ENCODE data around the gene CASP9. TPM values are rescaled to one million over a fixed set of nuclear protein-coding genes. Genes with fewer than 3 reads are reported as not detected.

CASP9 gene
- total RNA-seq, 2 experiments from 2014 or later, result 6.3 to 6.5 TPM

DNA sequence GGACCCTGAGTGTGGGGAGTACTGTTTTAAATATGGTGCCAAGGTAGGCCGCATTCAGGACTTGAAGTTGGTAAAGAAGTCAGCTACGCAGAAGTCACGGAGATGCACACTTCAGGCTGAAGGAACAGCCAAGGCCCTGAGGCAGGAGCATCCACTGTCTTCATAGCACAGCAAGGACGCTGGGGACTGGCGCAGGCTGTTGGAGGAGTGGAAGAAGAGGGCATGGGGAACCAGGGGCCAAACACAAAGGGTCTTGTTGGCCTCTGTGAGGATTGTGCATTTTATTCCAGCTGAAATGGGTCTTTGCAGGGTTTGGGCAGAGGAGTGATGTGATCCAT is 19.2 kb upstream of the CASP9 start:
- DNase-seq, result no peak
- Mint-ChIP-seq H3K27ac (no peak overlapping the region), H3K9me3 (no peaks in the 10 kb centered on the region), H3K27me3 (ENCODE audit: low read depth) (no peaks in the 10 kb centered on the region), H3K36me3 (ENCODE audit: low read depth) (peaks cover 18% of the 10 kb centered on the region), H3K4me3 (no peak overlapping the region), H3K4me1 (ENCODE audit: low read depth) (no peaks in the 10 kb centered on the region)
- intact Hi-C loops (cut with micrococcal nuclease), result no loop called here
- CTCF ChIA-PET, result no interaction called here

DNA sequence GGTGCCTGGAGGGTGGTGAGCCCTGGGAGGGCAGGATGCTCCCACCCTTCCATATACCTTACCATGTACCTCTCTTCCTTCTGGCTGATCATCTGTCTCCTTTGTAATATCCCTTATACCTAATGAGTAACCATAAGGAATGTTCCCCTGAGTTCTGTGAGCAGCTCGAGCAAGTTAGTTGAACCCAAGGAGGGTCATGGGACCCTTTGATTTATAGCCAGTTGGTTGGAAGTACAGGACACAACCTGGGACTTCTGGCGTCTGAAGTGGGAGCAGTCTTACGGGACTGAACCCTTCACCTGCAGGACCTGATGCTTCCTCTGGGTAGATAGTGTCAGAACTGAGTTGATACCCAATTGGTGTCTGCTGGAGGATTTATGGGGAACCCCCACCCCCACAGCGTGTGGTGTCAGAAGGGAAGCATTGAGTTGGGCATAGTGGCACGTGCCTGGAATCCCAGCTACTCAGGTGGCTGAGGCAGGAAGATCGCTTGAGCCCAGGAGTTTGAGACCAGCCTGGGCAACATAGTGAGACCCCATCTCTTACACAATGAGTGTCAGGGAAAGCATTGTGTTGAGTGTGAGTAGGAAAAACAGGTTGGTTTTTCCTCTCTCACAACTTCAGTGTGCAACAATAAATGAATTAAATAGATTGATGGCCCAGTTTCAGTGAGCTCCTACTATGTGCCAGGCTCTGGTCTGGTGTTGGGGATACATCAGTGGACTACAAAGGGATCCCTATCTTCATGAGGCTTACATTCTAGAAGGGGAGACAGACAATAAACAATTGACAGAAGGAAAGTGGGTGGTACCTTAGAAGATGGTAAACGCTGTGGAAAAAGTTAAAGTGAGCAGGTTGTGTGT is 18.6 kb upstream of the CASP9 start:
- H3K4me3 Mint-ChIP-seq, result no peak overlapping the region
- H3K4me1 Mint-ChIP-seq (ENCODE audit: low read depth), result no peaks in the 10 kb centered on the region
- no peak for DNase-seq
- no peaks in the 10 kb centered on the region for H3K9me3 Mint-ChIP-seq
- H3K36me3 Mint-ChIP-seq (ENCODE audit: low read depth), result peaks cover 18% of the 10 kb centered on the region
- intact Hi-C loops (cut with micrococcal nuclease), result no loop called here
- H3K27ac Mint-ChIP-seq, result no peak overlapping the region
- H3K27me3 Mint-ChIP-seq (ENCODE audit: low read depth), result no peaks in the 10 kb centered on the region
- CTCF ChIA-PET, result no interaction called here

DNA sequence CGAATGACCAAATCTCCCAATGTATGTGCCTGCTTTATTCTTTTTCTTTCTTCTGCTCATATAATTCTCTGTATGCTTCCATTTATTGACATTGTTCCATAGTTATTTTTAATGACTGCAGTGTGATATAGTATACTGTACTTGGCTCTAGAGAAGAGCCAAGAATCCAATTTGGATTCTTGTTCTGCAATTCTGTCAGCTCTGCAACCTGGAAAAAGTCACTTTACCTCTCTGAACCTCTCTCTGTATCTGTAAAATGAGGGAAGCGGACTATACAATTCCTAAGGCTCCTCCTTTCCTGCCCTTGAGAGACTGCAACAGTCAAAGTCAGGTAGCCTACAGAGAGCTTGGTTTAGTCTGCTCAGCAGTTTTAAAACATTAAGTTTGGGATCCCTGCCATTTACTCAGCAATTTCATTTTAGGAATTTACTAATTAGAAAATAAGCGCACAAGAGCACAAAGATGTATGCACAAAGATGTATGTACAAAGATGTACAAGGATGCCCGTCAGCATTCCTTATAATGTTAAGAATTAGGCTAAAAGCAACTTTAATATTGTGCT is 17.3 kb upstream of the CASP9 start:
- intact Hi-C loops (cut with micrococcal nuclease), result no loop called here
- Mint-ChIP-seq H3K9me3 (no peaks in the 10 kb centered on the region), H3K27me3 (ENCODE audit: low read depth) (no peaks in the 10 kb centered on the region), H3K4me3 (no peak overlapping the region), H3K4me1 (ENCODE audit: low read depth) (no peaks in the 10 kb centered on the region), H3K36me3 (ENCODE audit: low read depth) (peaks cover 23% of the 10 kb centered on the region), H3K27ac (no peak overlapping the region)
- CTCF ChIA-PET, result no interaction called here
- DNase-seq, result no peak

DNA sequence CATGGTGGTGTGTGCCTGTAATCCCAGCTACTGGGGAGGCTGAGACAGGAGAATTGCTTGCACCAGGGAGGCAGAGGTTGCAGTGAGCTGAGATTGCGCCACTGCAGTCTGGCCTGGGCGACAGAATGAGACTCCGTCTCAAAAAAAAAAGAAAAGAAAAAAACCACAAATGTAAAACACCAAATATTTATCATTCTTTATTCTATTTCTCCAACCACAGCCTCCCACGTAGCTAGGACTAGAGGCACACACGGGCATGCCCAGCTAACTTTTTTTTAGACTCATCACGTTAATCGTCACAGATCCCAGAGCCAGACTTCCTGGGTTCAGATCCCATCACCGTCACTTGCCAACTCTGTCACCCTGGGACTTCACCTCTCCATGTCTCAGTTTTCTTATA is 16.2 kb upstream of the CASP9 start:
- DNase-seq, result no peak
- Mint-ChIP-seq H3K27ac (no peak overlapping the region), H3K4me3 (no peak overlapping the region), H3K9me3 (no peaks in the 10 kb centered on the region), H3K36me3 (ENCODE audit: low read depth) (peaks cover 20% of the 10 kb centered on the region), H3K27me3 (ENCODE audit: low read depth) (no peaks in the 10 kb centered on the region), H3K4me1 (ENCODE audit: low read depth) (no peaks in the 10 kb centered on the region)
- intact Hi-C loops (cut with micrococcal nuclease), result no loop called here
- CTCF ChIA-PET, result no interaction called here

DNA sequence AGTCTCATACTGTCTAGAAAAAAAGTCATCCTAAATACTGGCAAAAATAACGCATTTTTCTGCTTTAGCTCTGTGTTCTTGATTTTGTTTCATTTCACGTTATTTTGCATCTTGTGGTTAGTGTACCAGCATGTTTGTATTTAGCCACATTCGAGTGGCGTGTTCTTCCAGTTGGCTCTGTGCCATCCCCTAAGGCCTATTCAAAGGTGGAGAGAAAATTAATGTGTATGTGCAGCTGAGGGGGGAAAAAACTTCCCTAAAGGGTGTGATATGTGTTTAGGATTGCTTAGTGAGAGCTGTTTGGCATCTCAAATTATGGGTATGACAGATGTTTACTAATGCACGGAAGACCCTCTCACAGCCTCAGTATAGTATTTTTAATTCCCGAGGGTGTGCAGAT is 14.8 kb upstream of the CASP9 start:
- CTCF ChIA-PET, result interaction anchor here (0.5 kb wide), 1 partner anchor 22 kb away, joined by 4 read pairs; no protein-coding TSS in a partner anchor
- Mint-ChIP-seq H3K4me1 (ENCODE audit: low read depth) (no peaks in the 10 kb centered on the region), H3K36me3 (ENCODE audit: low read depth) (peaks cover 20% of the 10 kb centered on the region), H3K27ac (no peak overlapping the region), H3K9me3 (no peaks in the 10 kb centered on the region), H3K4me3 (no peak overlapping the region), H3K27me3 (ENCODE audit: low read depth) (no peaks in the 10 kb centered on the region)
- DNase-seq, result no peak
- intact Hi-C loops (cut with micrococcal nuclease), result no loop called here

DNA sequence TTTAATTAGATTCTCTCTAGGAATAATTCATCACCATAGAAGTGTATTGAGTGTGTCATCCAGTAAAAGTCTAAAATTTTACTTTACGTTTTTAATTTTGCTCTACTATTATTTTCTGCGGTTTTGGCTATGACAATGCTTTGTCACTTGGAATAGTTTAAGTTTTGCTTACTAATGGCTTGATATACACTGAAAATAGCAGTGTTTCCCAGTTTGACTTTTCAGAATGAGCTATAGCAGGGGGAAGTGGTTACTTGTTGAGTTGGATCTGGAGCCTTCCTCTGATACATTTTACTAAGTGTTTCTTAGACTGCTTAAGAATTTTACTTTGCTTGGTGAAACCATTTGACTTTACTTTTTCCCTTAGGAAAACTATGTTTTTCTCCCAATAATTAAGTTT is 7.7 kb upstream of the CASP9 start:
- intact Hi-C loops (cut with micrococcal nuclease), result loop anchor here (1.0 kb wide), 1 partner anchor 47 kb away; no protein-coding TSS in a partner anchor
- Mint-ChIP-seq H3K4me1 (ENCODE audit: low read depth) (peaks cover 33% of the 10 kb centered on the region), H3K36me3 (ENCODE audit: low read depth) (peaks cover 10% of the 10 kb centered on the region), H3K27me3 (ENCODE audit: low read depth) (no peaks in the 10 kb centered on the region), H3K9me3 (no peaks in the 10 kb centered on the region), H3K4me3 (no peak overlapping the region), H3K27ac (no peak overlapping the region)
- no peak for DNase-seq
- CTCF ChIA-PET, result interaction anchor here (1.2 kb wide), 1 partner anchor 90 kb away, joined by 3 read pairs; no protein-coding TSS in a partner anchor

DNA sequence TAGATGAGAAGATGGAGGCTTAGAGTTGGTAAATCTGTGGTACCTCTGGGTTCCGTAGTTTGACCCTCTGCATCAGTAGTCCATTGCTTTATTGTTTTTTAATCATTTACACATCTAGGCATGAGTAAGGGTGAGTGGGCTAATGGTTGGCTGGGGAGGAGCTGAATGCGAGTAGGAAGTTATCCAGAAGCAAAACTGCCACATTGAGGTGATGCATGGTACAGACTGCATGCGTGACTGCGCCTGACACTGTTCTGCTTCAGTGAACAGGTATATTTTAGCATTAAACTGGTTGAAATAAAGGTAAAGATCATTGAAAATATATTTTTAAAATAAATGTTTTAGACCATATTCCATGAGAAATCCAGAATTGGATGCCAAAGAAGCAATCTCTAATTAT is 7.0 kb upstream of the CASP9 start:
- intact Hi-C loops (cut with micrococcal nuclease), result loop anchor here (1.0 kb wide), 1 partner anchor 47 kb away; no protein-coding TSS in a partner anchor
- no peaks in the 10 kb centered on the region for H3K9me3 Mint-ChIP-seq
- H3K36me3 Mint-ChIP-seq (ENCODE audit: low read depth), result peaks cover 6% of the 10 kb centered on the region
- peak overlapping the region; percentile 50 for H3K27ac Mint-ChIP-seq
- H3K4me3 Mint-ChIP-seq, result no peak overlapping the region
- CTCF ChIA-PET, result interaction anchor here (1.2 kb wide), 1 partner anchor 91 kb away, joined by 3 read pairs; no protein-coding TSS in a partner anchor
- H3K27me3 Mint-ChIP-seq (ENCODE audit: low read depth), result no peaks in the 10 kb centered on the region
- peaks cover 36% of the 10 kb centered on the region for H3K4me1 Mint-ChIP-seq (ENCODE audit: low read depth)
- no peak for DNase-seq

DNA sequence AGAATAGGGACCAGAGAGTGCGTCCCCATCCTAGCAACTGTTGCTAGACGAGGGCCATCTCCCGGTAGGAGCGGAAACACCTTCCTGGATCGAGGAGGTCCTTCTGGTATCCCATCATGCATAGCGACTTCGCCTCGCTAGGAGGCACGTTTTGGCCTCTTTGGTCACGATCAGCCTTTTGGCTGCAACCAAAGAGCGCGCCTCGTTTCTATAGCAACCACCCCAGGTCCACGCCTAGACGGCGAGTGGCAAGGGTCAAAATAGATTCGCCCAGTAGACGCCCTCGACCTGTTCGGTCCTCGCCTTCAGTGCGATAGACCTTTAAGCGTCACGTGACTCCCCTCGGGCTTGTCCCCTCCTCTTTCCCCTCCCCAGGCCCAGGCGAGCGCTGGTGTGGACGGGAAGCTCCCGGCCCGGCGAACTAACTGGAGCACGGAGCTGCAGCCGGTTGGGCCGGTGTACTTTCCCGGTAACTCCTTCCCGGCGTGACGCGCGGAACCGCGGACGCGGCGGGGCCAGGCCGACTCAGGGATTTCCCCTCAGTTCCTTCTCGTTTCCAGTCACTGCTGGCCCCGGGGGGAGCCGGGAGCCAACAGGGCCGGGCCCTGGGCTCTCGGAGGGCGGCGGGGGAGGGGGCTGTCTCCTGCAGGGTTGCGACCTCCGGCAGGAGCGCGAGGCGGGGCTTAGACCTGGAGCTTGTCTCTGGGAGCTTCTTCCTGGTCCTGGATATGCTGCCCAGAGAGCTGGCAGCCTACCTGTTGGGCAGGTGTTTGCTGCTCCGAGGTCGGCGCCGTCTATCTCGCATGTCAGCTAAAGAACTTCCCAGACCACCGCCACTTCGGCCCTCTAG is 2.7 kb upstream of the CASP9 start, which contains the start of gene DNAJC16:
Gene DNAJC16 (plus strand): TSS at position 359 of the 850 bp plus-strand sequence. CDS start 2,258 bp downstream, outside the sequence.
- Mint-ChIP-seq H3K4me3 (peak within 1 kb of the TSS; percentile 95), H3K9me3 (no peaks in the 10 kb centered on the region), H3K27ac (peak within 1 kb of the TSS; percentile 99), H3K27me3 (ENCODE audit: low read depth) (no peaks in the 10 kb centered on the region), H3K4me1 (ENCODE audit: low read depth) (peaks cover 51% of the 10 kb centered on the region), H3K36me3 (ENCODE audit: low read depth) (peaks cover 4% of the 10 kb centered on the region)
- DNase-seq, result peak; percentile 99
- CTCF ChIA-PET, result interaction anchor here (0.6 to 0.9 kb wide), 3 partner anchors 9 to 214 kb away, joined by 3 to 6 read pairs (median 4); no protein-coding TSS in a partner anchor
- intact Hi-C loops (cut with micrococcal nuclease), result loop anchor here (1.0 to 10.0 kb wide), 8 partner anchors 53 to 1528 kb away; partner anchors contain the start of genes DDI2, SDHB and SZRD1

DNA sequence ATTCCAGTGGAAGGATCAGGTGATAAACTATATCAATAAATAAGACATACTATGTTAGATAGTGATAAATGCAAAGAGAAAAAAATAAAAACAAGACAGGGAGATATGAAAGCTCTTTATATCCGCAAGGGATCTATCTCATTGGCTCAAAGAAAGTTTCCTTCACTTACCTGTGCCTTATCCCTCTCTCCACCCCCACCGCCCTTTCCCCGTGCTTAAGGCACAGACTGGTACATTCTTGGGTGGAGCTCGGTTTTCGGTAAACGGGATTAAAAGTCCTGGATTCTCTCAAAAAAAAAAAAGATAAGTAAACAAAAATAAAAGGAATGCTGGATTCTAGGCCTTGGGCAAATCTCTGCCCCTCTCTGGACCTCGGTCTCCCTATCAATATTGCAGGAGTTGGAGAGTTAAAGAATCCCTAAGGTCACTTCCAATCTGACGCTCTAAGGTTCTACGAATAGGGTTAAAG is 2.0 kb upstream of the CASP9 start:
- CTCF ChIA-PET, result no interaction called here
- DNase-seq, result peak; percentile 23
- Mint-ChIP-seq H3K9me3 (no peaks in the 10 kb centered on the region), H3K27me3 (ENCODE audit: low read depth) (no peaks in the 10 kb centered on the region), H3K36me3 (ENCODE audit: low read depth) (peaks cover 4% of the 10 kb centered on the region), H3K27ac (peak overlapping the region; percentile 99), H3K4me3 (peak overlapping the region; percentile 95), H3K4me1 (ENCODE audit: low read depth) (peaks cover 53% of the 10 kb centered on the region)
- intact Hi-C loops (cut with micrococcal nuclease), result loop anchor here (1.0 to 10.0 kb wide), 8 partner anchors 53 to 1529 kb away; partner anchors contain the start of genes DDI2, SDHB and SZRD1

DNA sequence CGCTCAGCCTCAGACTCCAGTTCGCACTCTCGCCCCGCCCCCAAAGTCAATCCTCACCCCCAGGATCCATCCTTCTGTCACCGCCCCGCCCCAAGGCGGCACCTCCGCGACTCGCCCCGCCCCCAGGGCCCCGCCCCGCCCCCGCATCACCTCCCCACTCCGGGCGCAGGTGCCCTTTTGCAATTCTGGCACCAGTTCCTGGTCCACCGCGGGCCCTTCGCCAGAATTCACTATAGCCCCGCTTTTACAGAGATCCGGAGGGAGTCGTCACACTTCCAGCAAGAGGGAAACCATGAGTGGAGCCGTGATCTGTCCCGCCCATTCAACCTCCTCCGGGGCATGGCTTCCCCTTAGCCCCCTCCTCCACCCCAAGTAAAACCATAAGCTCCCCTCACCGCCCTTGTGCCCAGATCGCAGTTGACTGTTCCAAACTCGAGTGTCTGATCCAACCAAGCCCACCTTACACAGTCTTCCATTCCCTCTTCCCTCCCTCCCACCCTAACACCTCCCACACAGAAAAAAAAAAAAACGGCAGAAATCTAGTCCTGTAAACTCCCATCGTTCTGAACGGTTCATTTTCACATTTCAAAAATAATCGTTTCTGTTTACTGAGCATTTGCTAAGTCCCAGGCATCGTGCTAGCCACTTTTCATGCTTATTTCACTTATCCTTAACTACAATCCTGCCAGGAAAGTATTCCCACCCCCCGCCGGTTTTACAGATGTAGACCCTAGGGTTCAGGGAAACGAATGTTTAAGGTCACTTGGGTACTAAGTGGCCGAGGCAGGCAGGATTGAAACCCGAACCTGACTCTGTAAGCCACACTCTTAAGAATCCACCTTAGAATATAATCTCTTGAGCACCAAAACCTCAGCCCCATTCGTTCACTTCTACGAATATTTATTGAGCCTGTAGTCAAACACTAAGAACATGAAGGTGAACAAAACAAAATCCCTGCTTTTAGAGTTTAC is 1.3 kb upstream of the CASP9 start:
- CTCF ChIA-PET, result no interaction called here
- no peak for DNase-seq
- intact Hi-C loops (cut with micrococcal nuclease), result loop anchor here (1.0 to 10.0 kb wide), 14 partner anchors 54 to 1529 kb away; partner anchors contain the start of genes DDI2, EFHD2, SDHB and SZRD1

More for the DNA sequence above, 1.3 kb upstream of the CASP9 start:
- Mint-ChIP-seq H3K9me3 (no peaks in the 10 kb centered on the region), H3K36me3 (ENCODE audit: low read depth) (peaks cover 2% of the 10 kb centered on the region), H3K4me3 (peak overlapping the region; percentile 95), H3K27me3 (ENCODE audit: low read depth) (no peaks in the 10 kb centered on the region), H3K27ac (peak overlapping the region; percentile 99), H3K4me1 (ENCODE audit: low read depth) (peaks cover 48% of the 10 kb centered on the region)

Data from activated naive CD4-positive, alpha-beta T cell treated with anti-CD3 and anti-CD28 coated beads for 36 hours (primary cell).